ENCODE data around the gene DFFA.
"Not testable (repeated sequence)": the region's sequence is repeated elsewhere in the genome, so short reads cannot be mapped to it uniquely, and the experiment has no call there.

DFFA gene

GRCh38 chr1:10457462-10457861 is 14.9 kb downstream of the DFFA start:
- DNase-seq, result not testable (repeated sequence)

- DNase-seq, result no peak
These were observed 15.7 kb downstream of the DFFA start for GRCh38 chr1:10456661-10457060.

GRCh38 chr1:10456048-10456447 is 16.3 kb downstream of the DFFA start:
- DNase-seq, result no peak

GRCh38 chr1:10451287-10451686 is 21.0 kb downstream of the DFFA start:
- no peak for DNase-seq

- no peak for DNase-seq
These were observed 21.5 kb downstream of the DFFA start for GRCh38 chr1:10450836-10451235.

GRCh38 chr1:10450156-10450814 is 22.0 kb downstream of the DFFA start:
- DNase-seq, result no peak

- DNase-seq, result no peak
These were observed 22.6 kb downstream of the DFFA start, which contains the start of gene CORT for GRCh38 chr1:10449751-10450150. Gene CORT (plus strand): TSS chr1:10450031. CDS start chr1:10450224, 193 bp downstream.

GRCh38 chr1:10446790-10447422 is 25.4 kb downstream of the DFFA start:
- no peak for DNase-seq

- DNase-seq, result no peak
These were observed 27.4 kb downstream of the DFFA start for GRCh38 chr1:10444795-10445397.

GRCh38 chr1:10444248-10444647 is 28.1 kb downstream of the DFFA start:
- DNase-seq, result no peak

GRCh38 chr1:10440794-10441193 is 31.5 kb downstream of the DFFA start:
- no peak for DNase-seq

- DNase-seq, result no peak
These were observed 32.0 kb downstream of the DFFA start for GRCh38 chr1:10440305-10440704.

GRCh38 chr1:10438677-10439163 is 33.6 kb downstream of the DFFA start:
- no peak for DNase-seq

- no peak for DNase-seq
These were observed 35.3 kb downstream of the DFFA start for GRCh38 chr1:10437052-10437451.

- no peak for DNase-seq
These were observed 37.7 kb downstream of the DFFA start for GRCh38 chr1:10434590-10434989.

- DNase-seq, result no peak
These were observed 38.5 kb downstream of the DFFA start for GRCh38 chr1:10433790-10434189.

GRCh38 chr1:10432910-10433700 is 39.2 kb downstream of the DFFA start:
- no peak for DNase-seq

GRCh38 chr1:10431070-10431730 is 41.1 kb downstream of the DFFA start:
- no peak for DNase-seq

- DNase-seq, result peak in 1 of 2 experiments; percentile 47
These were observed 41.9 kb downstream of the DFFA start, which contains the start of gene CENPS for GRCh38 chr1:10430216-10431069. Gene CENPS (plus strand): TSS chr1:10430433. CDS start chr1:10430518, 85 bp downstream.

- DNase-seq, result no peak
These were observed 42.5 kb downstream of the DFFA start for GRCh38 chr1:10429868-10430215.

- DNase-seq, result no peak
These were observed 43.3 kb downstream of the DFFA start for GRCh38 chr1:10428984-10429383.

GRCh38 chr1:10426535-10426848 is 45.8 kb downstream of the DFFA start:
- not testable (repeated sequence) for DNase-seq

Data from cerebellar nuclear complex (tissue), 1 donor.